ENCODE results near the gene FOXP1. TPM values are rescaled to one million over a fixed set of nuclear protein-coding genes. Genes with fewer than 3 reads are reported as not detected.

Gene FOXP1
- total RNA-seq, 1 donor from 2014 or later = 26.1 TPM

GRCh38 chr3:71258116-71258515 is 325.4 kb downstream of the FOXP1 start:
- DNase-seq (ENCODE audit: low read depth) = no peak
- H3K4me3 ChIP-seq (ENCODE audit: low read depth, low read length) = no peak overlapping the region
- peak; percentile 20 for TF ChIP-seq CTCF (conservative IDR thresholded peaks at IDR 0.05; ENCODE audit: low read depth, low read length)

GRCh38 chr3:71255498-71255897 is 328.0 kb downstream of the FOXP1 start:
- no peak for DNase-seq (ENCODE audit: low read depth)

GRCh38 chr3:71254281-71255057 is 329.1 kb downstream of the FOXP1 start:
- DNase-seq (ENCODE audit: low read depth) = peak; percentile 47
- no peak for TF ChIP-seq CTCF (conservative IDR thresholded peaks at IDR 0.05; ENCODE audit: low read depth, low read length)
- no peak overlapping the region for H3K4me3 ChIP-seq (ENCODE audit: low read depth, low read length)

More at GRCh38 chr3:71255498-71255897, 328.0 kb downstream of the FOXP1 start:
- TF ChIP-seq CTCF (conservative IDR thresholded peaks at IDR 0.05; ENCODE audit: low read depth, low read length) = no peak
- no peak overlapping the region for H3K4me3 ChIP-seq (ENCODE audit: low read depth, low read length)

GRCh38 chr3:71253169-71253568 is 330.4 kb downstream of the FOXP1 start:
- TF ChIP-seq CTCF (conservative IDR thresholded peaks at IDR 0.05; ENCODE audit: low read depth, low read length) = no peak
- no peak for DNase-seq (ENCODE audit: low read depth)
- H3K4me3 ChIP-seq (ENCODE audit: low read depth, low read length) = no peak overlapping the region

- no peak overlapping the region for H3K4me3 ChIP-seq (ENCODE audit: low read depth, low read length)
- DNase-seq (ENCODE audit: low read depth) = no peak
- no peak for TF ChIP-seq CTCF (conservative IDR thresholded peaks at IDR 0.05; ENCODE audit: low read depth, low read length)
Measured at GRCh38 chr3:71252466-71252865, 331.1 kb downstream of the FOXP1 start.

GRCh38 chr3:71251156-71251775 is 332.3 kb downstream of the FOXP1 start:
- no peak overlapping the region for H3K4me3 ChIP-seq (ENCODE audit: low read depth, low read length)
- TF ChIP-seq CTCF (conservative IDR thresholded peaks at IDR 0.05; ENCODE audit: low read depth, low read length) = no peak

More at GRCh38 chr3:71251156-71251775, 332.3 kb downstream of the FOXP1 start:
- no peak for DNase-seq (ENCODE audit: low read depth)
